Fibroblast of lung (primary cell): ENCODE data around the gene FAU. TPM values are rescaled to one million over a fixed set of nuclear protein-coding genes. Genes with fewer than 3 reads are reported as not detected.
"Not testable (repeated sequence)": the region's sequence is repeated elsewhere in the genome, so short reads cannot be mapped to it uniquely, and the experiment has no call there.

Source experiments
- DNase-seq, 2 donors: peaks; one replicate each; pipeline versions ENCODE4 v3.0.0 to v3.0.0-alpha.2; 2010; ENCODE audit warnings: low read depth in 2 of 2
- H2AFZ ChIP-seq: 2 replicates; pipeline ENCODE4 v1.5.1; 2012; ENCODE audit warnings: low read length, control low read depth, inconsistent platforms
- H3K27ac ChIP-seq: 2 replicates; pipeline ENCODE4 v1.5.1; 2011; ENCODE audit warnings: low read length, control low read depth; ENCODE audit not compliant: insufficient read depth
- H3K27me3 ChIP-seq: 2 replicates; pipeline ENCODE4 v1.5.1; 2011; ENCODE audit warnings: mild to moderate bottlenecking, low read length; ENCODE audit not compliant: control insufficient read depth, insufficient read depth
- H3K36me3 ChIP-seq: 2 replicates; pipeline ENCODE4 v1.5.1; 2011; ENCODE audit warnings: low read length; ENCODE audit not compliant: control insufficient read depth, insufficient read depth
- H3K4me1 ChIP-seq: 2 replicates; pipeline ENCODE4 v1.5.1; 2011; ENCODE audit warnings: low read length; ENCODE audit not compliant: control insufficient read depth, insufficient read depth; ENCODE audit errors: extremely low read depth
- H3K4me2 ChIP-seq: 2 replicates; pipeline ENCODE4 v1.5.1; 2011; ENCODE audit warnings: low read length, control low read depth; ENCODE audit not compliant: insufficient read depth; ENCODE audit errors: extremely low read depth
- H3K4me3 ChIP-seq, 4 experiments: fragments of 200-600 bp in 1 of 4; sonication (generic) in 1 of 4; replicated peaks in 1 of 4; 2 replicates each; pipeline ENCODE4 v1.5.1; 2011 to 2016; ENCODE audit warnings: low read length in 4 of 4, low read depth in 3 of 4, mild to moderate bottlenecking in 3 of 4, control low read depth in 2 of 4, inconsistent platforms in 1 of 4, mixed read lengths in 1 of 4; ENCODE audit not compliant: insufficient read depth in 1 of 4; ENCODE audit errors: control extremely low read depth in 1 of 4
- H3K79me2 ChIP-seq: 2 replicates; pipeline ENCODE4 v1.5.1; 2012; ENCODE audit warnings: mild to moderate bottlenecking, low read length, inconsistent platforms; ENCODE audit not compliant: control insufficient read depth, insufficient read depth
- H3K9ac ChIP-seq: 2 replicates; pipeline ENCODE4 v1.5.1; 2011; ENCODE audit warnings: mild to moderate bottlenecking, low read length, control low read depth; ENCODE audit not compliant: insufficient read depth
- H3K9me3 ChIP-seq: 2 replicates; pipeline ENCODE4 v1.5.1; 2012; ENCODE audit warnings: low read depth, low read length; ENCODE audit not compliant: control insufficient read depth, insufficient read depth
- H4K20me1 ChIP-seq: 2 replicates; pipeline ENCODE4 v1.5.1; 2011; ENCODE audit warnings: low read length; ENCODE audit not compliant: control insufficient read depth, insufficient read depth; ENCODE audit errors: extremely low read depth
- CTCF ChIP-seq, 2 donors: IDR thresholded peaks in 1 of 2; conservative IDR thresholded peaks in 1 of 2; 1 replicate in 1 of 2; 2 replicates in 1 of 2; pipeline ENCODE4 v1.5.1; 2011 to 2012; ENCODE audit warnings: low read length in 2 of 2, control low read depth in 1 of 2, inconsistent platforms in 1 of 2, low read depth in 1 of 2, mild to moderate bottlenecking in 1 of 2
- EZH2 ChIP-seq: IDR thresholded peaks from 2 replicates; pipeline ENCODE4 v1.5.1; 2012; ENCODE audit warnings: low read length, control low read depth, mild to moderate bottlenecking; ENCODE audit errors: missing control alignments
- polyA plus RNA-seq, 2 donors: library from polyadenylated mRNA; depleted of rRNA in 1 of 2; stranded (reverse) in 1 of 2; unstranded in 1 of 2; fragments of >200 nt; gene quantifications; 2 replicates each; pipeline ENCODE4 v1.2.1, GENCODE V29; 2011 to 2012; ENCODE audit warnings: missing spikeins in 1 of 2
- total RNA-seq: library from RNA; depleted of rRNA; stranded (reverse); fragments of >200 nt; gene quantifications from 2 replicates; pipeline ENCODE4 v1.2.1, GENCODE V29; 2014

Gene FAU
- total and polyA plus RNA-seq, 2 donors (not counting 1 experiment from before 2014, with no cell fraction given): 256 to 336 TPM

GRCh38 chr11:65152122-65152521 is 30.2 kb upstream of the FAU start:
- Histone ChIP-seq H3K79me2 (no peaks in the 10 kb centered on the region), H3K27ac (no peak overlapping the region), H3K4me3 (no peak overlapping the region), H3K36me3 (no peaks in the 10 kb centered on the region), H3K9me3 (no peaks in the 10 kb centered on the region), H2AFZ (no peak overlapping the region), H4K20me1 (no peaks in the 10 kb centered on the region), H3K9ac (no peak overlapping the region), H3K4me2 (no peak overlapping the region), H3K27me3 (no peaks in the 10 kb centered on the region), H3K4me1 (peaks cover 2% of the 10 kb centered on the region)
- TF ChIP-seq EZH2: no peak
- TF ChIP-seq CTCF (conservative IDR thresholded peaks at IDR 0.05 in 1 of 2, IDR thresholded peaks at IDR 0.05 in 1 of 2; ENCODE audit: low read depth in 1 of 2, low read length in 2 of 2): no peak
- DNase-seq: no peak

DNA sequence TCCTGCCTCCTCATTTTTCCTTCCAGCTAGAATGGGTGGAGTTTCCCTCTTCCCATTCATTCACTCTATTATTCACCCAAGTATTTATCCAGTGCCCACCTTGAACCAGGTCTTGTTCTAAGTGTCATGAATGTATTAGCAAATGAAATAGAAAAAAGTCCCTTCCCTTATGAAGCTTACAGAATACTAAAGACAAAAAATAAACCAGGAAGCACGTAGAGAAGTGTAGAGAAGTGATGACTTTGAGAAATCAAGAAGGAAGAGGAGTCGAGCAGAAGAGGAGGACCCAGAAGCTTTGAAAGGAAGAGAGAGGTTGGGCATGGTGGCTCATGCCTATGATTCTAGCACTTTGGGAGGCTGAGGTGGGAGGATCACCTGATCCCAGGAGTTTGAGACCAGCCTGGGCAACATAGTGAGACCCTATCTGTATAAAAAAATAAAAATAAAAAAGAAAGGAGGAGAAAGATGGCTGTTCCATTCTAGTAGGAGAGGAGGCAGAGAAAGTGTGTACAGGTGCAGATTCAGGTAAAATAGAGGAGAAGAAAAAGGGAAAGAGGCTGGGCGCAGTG is 29.5 kb upstream of the FAU start:
- Histone ChIP-seq H3K27ac (no peak overlapping the region), H2AFZ (no peak overlapping the region), H4K20me1 (no peaks in the 10 kb centered on the region), H3K36me3 (no peaks in the 10 kb centered on the region), H3K79me2 (no peaks in the 10 kb centered on the region), H3K4me1 (peaks cover 2% of the 10 kb centered on the region), H3K9me3 (no peaks in the 10 kb centered on the region), H3K9ac (no peak overlapping the region), H3K4me2 (no peak overlapping the region), H3K27me3 (no peaks in the 10 kb centered on the region), H3K4me3 (no peak overlapping the region)
- no peak for DNase-seq
- TF ChIP-seq CTCF (conservative IDR thresholded peaks at IDR 0.05 in 1 of 2, IDR thresholded peaks at IDR 0.05 in 1 of 2; ENCODE audit: low read depth in 1 of 2, low read length in 2 of 2): no peak
- no peak for TF ChIP-seq EZH2

- TF ChIP-seq CTCF (conservative IDR thresholded peaks at IDR 0.05 in 1 of 2, IDR thresholded peaks at IDR 0.05 in 1 of 2; ENCODE audit: low read depth in 1 of 2, low read length in 2 of 2): no peak
- TF ChIP-seq EZH2: no peak
- Histone ChIP-seq H3K4me3 (no peak overlapping the region), H3K9ac (no peak overlapping the region), H3K4me2 (peak overlapping the region; percentile 21), H3K27me3 (peaks cover under 1% of the 10 kb centered on the region), H3K27ac (no peak overlapping the region), H3K4me1 (peaks cover 2% of the 10 kb centered on the region), H3K9me3 (no peaks in the 10 kb centered on the region), H3K36me3 (no peaks in the 10 kb centered on the region), H3K79me2 (no peaks in the 10 kb centered on the region), H2AFZ (no peak overlapping the region), H4K20me1 (no peaks in the 10 kb centered on the region)
- peak; percentile 64 to 87 for DNase-seq
Measured at GRCh38 chr11:65150509-65151299, 28.8 kb upstream of the FAU start.

GRCh38 chr11:65150131-65150508 is 28.2 kb upstream of the FAU start:
- H2AFZ ChIP-seq, H3K27me3 ChIP-seq, H3K27ac ChIP-seq, H3K4me1 ChIP-seq, H3K4me3 ChIP-seq, H4K20me1 ChIP-seq, H3K4me2 ChIP-seq, DNase-seq, H3K36me3 ChIP-seq, H3K79me2 ChIP-seq, H3K9ac ChIP-seq, H3K9me3 ChIP-seq: not testable (repeated sequence)
